CD14-positive monocyte (primary cell): ENCODE results near the gene EDNRA. TPM values are rescaled to one million over a fixed set of nuclear protein-coding genes. Genes with fewer than 3 reads are reported as not detected.

ENCODE experiments used
- DNase-seq, 3 donors: peaks; one replicate each; pipeline ENCODE4 v3.0.0-alpha.2; 2011 to 2022
- H2AFZ ChIP-seq: 2 replicates; pipeline ENCODE4 v1.6.0; 2012; ENCODE audit warnings: mild to moderate bottlenecking, low read depth, low read length, inconsistent platforms; ENCODE audit not compliant: insufficient read depth, poor library complexity, severe bottlenecking
- H3K27ac ChIP-seq, 2 donors: 1 replicate in 1 of 2; 2 replicates in 1 of 2; pipeline ENCODE4 v1.5.1; 2012 to 2013; ENCODE audit warnings: low read length in 2 of 2, control low read depth in 1 of 2, inconsistent platforms in 1 of 2, low read depth in 1 of 2, mild to moderate bottlenecking in 1 of 2
- H3K27me3 ChIP-seq, 2 donors: one replicate each; pipeline versions ENCODE4 v1.6.0 to v1.6.1; 2011 to 2013; ENCODE audit warnings: low read length in 2 of 2; ENCODE audit not compliant: control insufficient read depth in 2 of 2, insufficient read depth in 2 of 2
- H3K36me3 ChIP-seq, 2 donors: replicated peaks in 1 of 2; 1 replicate in 1 of 2; 2 replicates in 1 of 2; pipeline versions ENCODE4 v1.5.1 to v1.6.1; 2012 to 2013; ENCODE audit warnings: low read length in 2 of 2, control low read depth in 1 of 2, inconsistent platforms in 1 of 2, mild to moderate bottlenecking in 1 of 2; ENCODE audit not compliant: insufficient read depth in 2 of 2, control insufficient read depth in 1 of 2
- H3K4me1 ChIP-seq, 2 donors: 1 replicate in 1 of 2; 2 replicates in 1 of 2; pipeline versions ENCODE4 v1.5.1 to v1.6.1; 2012 to 2013; ENCODE audit warnings: low read length in 2 of 2, control low read depth in 1 of 2, inconsistent platforms in 1 of 2, mild to moderate bottlenecking in 1 of 2, moderate library complexity in 1 of 2; ENCODE audit not compliant: insufficient read depth in 2 of 2, control insufficient read depth in 1 of 2
- H3K4me2 ChIP-seq: replicated peaks from 2 replicates; pipeline ENCODE3; 2012; ENCODE audit warnings: low read length, moderate library complexity, mild to moderate bottlenecking; ENCODE audit not compliant: poor library complexity, severe bottlenecking; ENCODE audit errors: extremely low read depth
- H3K4me3 ChIP-seq, 3 experiments: fragments of 200-600 bp in 1 of 3; sonication (generic) in 1 of 3; replicated peaks in 1 of 3; 1 replicate in 2 of 3; 2 replicates in 1 of 3; pipeline ENCODE4 v1.5.1; 2011 to 2013; ENCODE audit warnings: low read length in 3 of 3, mild to moderate bottlenecking in 3 of 3, control low read depth in 2 of 3, low read depth in 2 of 3, inconsistent platforms in 1 of 3, moderate library complexity in 1 of 3
- H3K79me2 ChIP-seq: 2 replicates; pipeline ENCODE4 v1.6.0; 2012; ENCODE audit warnings: mild to moderate bottlenecking, control low read depth, inconsistent platforms, low read length, moderate library complexity; ENCODE audit not compliant: insufficient read depth
- H3K9ac ChIP-seq: 2 replicates; pipeline ENCODE4 v1.6.0; 2017; ENCODE audit warnings: low read length, mild to moderate bottlenecking; ENCODE audit not compliant: insufficient read depth, poor library complexity, severe bottlenecking
- H3K9me3 ChIP-seq, 2 donors: replicated peaks in 1 of 2; 1 replicate in 1 of 2; 2 replicates in 1 of 2; pipeline versions ENCODE4 v1.5.1 to v1.6.1; 2012 to 2013; ENCODE audit warnings: low read length in 2 of 2, control low read depth in 1 of 2; ENCODE audit not compliant: control insufficient read depth in 1 of 2, insufficient read depth in 1 of 2
- H4K20me1 ChIP-seq: 2 replicates; pipeline ENCODE4 v1.6.0; 2012; ENCODE audit warnings: mild to moderate bottlenecking, low read length, control low read depth, moderate library complexity; ENCODE audit not compliant: insufficient read depth
- H3K27ac Mint-ChIP-seq, 7 donors: one replicate each; pipeline ENCODE4 v1.8.0; 2020; ENCODE audit warnings: mild to moderate bottlenecking in 7 of 7, mixed read lengths in 7 of 7, moderate library complexity in 6 of 7, inconsistent platforms in 2 of 7
- H3K27me3 Mint-ChIP-seq, 3 donors: one replicate each; pipeline ENCODE4 v1.8.0; 2021 to 2022; ENCODE audit warnings: low read depth in 3 of 3, mild to moderate bottlenecking in 3 of 3, mixed read lengths in 3 of 3, moderate library complexity in 3 of 3, inconsistent platforms in 1 of 3
- H3K36me3 Mint-ChIP-seq, 2 donors: one replicate each; pipeline ENCODE4 v1.8.0; 2020; ENCODE audit warnings: mixed read lengths in 2 of 2, inconsistent platforms in 1 of 2, mild to moderate bottlenecking in 1 of 2
- H3K4me1 Mint-ChIP-seq: one replicate; pipeline ENCODE4 v1.8.0; 2020; ENCODE audit warnings: mild to moderate bottlenecking, mixed read lengths
- H3K4me3 Mint-ChIP-seq, 2 donors: one replicate each; pipeline ENCODE4 v1.8.0; 2020; ENCODE audit warnings: mild to moderate bottlenecking in 2 of 2, mixed read lengths in 2 of 2, moderate library complexity in 1 of 2
- H3K9me3 Mint-ChIP-seq, 7 donors: one replicate each; pipeline ENCODE4 v1.8.0; 2020 to 2022; ENCODE audit warnings: mixed read lengths in 7 of 7, mild to moderate bottlenecking in 6 of 7, moderate library complexity in 6 of 7, inconsistent platforms in 2 of 7
- WGBS: methylation state at CpG from one replicate; pipeline ENCODE4 v1.1.5; 2013; ENCODE audit warnings: missing lambda C conversion rate; ENCODE audit not compliant: insufficient coverage; 5-methylcytosine and 5-hydroxymethylcytosine counted together
- intact Hi-C, 2 donors: fragments of 100-400 bp; cut with micrococcal nuclease; formaldehyde crosslinking; loops; one replicate each; pipeline versions ENCODE4 v1.15.0 to v1.15.1; 2023
- polyA plus RNA-seq, 3 donors: library from polyadenylated mRNA; depleted of rRNA in 1 of 3; unstranded in 2 of 3; stranded (reverse) in 1 of 3; fragments of 300-500 nt in 2 of 3; fragments of >200 nt in 1 of 3; fragmentation: Illumina TruSeq in 2 of 3; gene quantifications; 1 replicate in 2 of 3; 2 replicates in 1 of 3; pipeline ENCODE4 v1.2.3, GENCODE V29; 2012 to 2021
- TF ChIP-seq, protein P1 (sequence below): fragments of 200-600 bp; IDR thresholded peaks from one replicate; pipeline ENCODE4 v1.8.0; 2022; ENCODE audit warnings: antibody characterized with exemption, mild to moderate bottlenecking

EDNRA gene
- polyA plus RNA-seq, 3 donors, result not detected

DNA sequence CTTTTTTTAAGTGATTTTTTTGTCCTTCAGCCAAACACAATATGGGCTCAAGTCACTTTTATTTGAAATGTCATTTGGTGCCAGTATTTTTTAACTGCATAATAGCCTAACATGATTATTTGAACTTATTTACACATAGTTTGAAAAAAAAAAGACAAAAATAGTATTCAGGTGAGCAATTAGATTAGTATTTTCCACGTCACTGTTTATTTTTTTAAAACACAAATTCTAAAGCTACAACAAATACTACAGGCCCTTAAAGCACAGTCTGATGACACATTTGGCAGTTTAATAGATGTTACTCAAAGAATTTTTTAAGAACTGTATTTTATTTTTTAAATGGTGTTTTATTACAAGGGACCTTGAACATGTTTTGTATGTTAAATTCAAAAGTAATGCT, 62.1 kb downstream of the EDNRA start:
- peaks cover 0 to 2% (median 0%) of the 10 kb centered on the region in 7 donors for H3K9me3 Mint-ChIP-seq
- Histone ChIP-seq H4K20me1 (no peaks in the 10 kb centered on the region), H3K27ac (no peak overlapping the region), H2AFZ (no peak overlapping the region), H3K4me1 (no peaks in the 10 kb centered on the region), H3K4me3 (no peak overlapping the region), H3K9me3 (no peaks in the 10 kb centered on the region), H3K9ac (no peak overlapping the region), H3K27me3 (no peaks in the 10 kb centered on the region), H3K4me2 (no peak overlapping the region), H3K79me2 (no peaks in the 10 kb centered on the region), H3K36me3 (no peaks in the 10 kb centered on the region)
- intact Hi-C loops, result no loop called here
- H3K36me3 Mint-ChIP-seq, result no peaks in the 10 kb centered on the region
- H3K27me3 Mint-ChIP-seq, result peaks cover 0 to 5% (median 2%) of the 10 kb centered on the region in 3 donors
- TF ChIP-seq, protein P1, sequence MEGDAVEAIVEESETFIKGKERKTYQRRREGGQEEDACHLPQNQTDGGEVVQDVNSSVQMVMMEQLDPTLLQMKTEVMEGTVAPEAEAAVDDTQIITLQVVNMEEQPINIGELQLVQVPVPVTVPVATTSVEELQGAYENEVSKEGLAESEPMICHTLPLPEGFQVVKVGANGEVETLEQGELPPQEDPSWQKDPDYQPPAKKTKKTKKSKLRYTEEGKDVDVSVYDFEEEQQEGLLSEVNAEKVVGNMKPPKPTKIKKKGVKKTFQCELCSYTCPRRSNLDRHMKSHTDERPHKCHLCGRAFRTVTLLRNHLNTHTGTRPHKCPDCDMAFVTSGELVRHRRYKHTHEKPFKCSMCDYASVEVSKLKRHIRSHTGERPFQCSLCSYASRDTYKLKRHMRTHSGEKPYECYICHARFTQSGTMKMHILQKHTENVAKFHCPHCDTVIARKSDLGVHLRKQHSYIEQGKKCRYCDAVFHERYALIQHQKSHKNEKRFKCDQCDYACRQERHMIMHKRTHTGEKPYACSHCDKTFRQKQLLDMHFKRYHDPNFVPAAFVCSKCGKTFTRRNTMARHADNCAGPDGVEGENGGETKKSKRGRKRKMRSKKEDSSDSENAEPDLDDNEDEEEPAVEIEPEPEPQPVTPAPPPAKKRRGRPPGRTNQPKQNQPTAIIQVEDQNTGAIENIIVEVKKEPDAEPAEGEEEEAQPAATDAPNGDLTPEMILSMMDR, result no peak
- H3K4me3 Mint-ChIP-seq, result no peak overlapping the region
- no peak overlapping the region for H3K27ac Mint-ChIP-seq
- DNase-seq, result no peak
- no CpG with 5 or more reads among the region's 1 CpG for WGBS
- H3K4me1 Mint-ChIP-seq, result no peaks in the 10 kb centered on the region

DNA sequence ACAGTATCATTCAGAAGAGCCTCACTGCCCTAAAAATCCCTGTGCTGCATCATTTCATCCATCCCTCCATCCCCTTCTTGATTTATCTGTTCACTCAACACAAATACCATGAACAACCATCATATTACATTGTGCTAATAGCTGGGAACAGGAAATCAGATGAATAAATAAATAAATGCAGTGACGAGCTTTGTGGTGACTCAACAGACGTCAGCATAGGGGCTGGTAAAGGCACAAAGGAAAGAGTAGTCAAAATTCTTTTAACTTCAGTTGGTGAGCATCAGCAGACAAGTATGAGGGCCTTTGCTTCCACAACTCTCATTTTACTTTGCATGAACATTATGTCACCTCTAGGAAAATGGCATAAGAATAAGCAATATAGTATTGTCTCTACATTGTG, 65.5 kb downstream of the EDNRA start:
- Histone ChIP-seq H3K79me2 (no peaks in the 10 kb centered on the region), H3K36me3 (no peaks in the 10 kb centered on the region), H2AFZ (no peak overlapping the region), H3K4me2 (no peak overlapping the region), H3K4me3 (no peak overlapping the region), H3K4me1 (no peaks in the 10 kb centered on the region), H3K27me3 (no peaks in the 10 kb centered on the region), H3K9ac (no peak overlapping the region), H3K9me3 (peaks cover 0 to 5% of the 10 kb centered on the region in 2 donors), H4K20me1 (no peaks in the 10 kb centered on the region), H3K27ac (no peak overlapping the region)
- H3K4me1 Mint-ChIP-seq, result no peaks in the 10 kb centered on the region
- H3K4me3 Mint-ChIP-seq, result no peak overlapping the region
- H3K9me3 Mint-ChIP-seq, result peaks cover 0 to 12% (median 4%) of the 10 kb centered on the region in 7 donors
- intact Hi-C loops, result no loop called here
- WGBS, result no CpG with 5 or more reads among the region's 2 CpGs
- no peak overlapping the region for H3K27ac Mint-ChIP-seq
- no peak for DNase-seq
- TF ChIP-seq, protein P1, result no peak
- H3K36me3 Mint-ChIP-seq, result no peaks in the 10 kb centered on the region
- peaks cover 0 to 8% (median 2%) of the 10 kb centered on the region in 3 donors for H3K27me3 Mint-ChIP-seq
